Stomach (tissue), 4 donors: ENCODE data around the gene AUTS2.

Experiments
- CTCF ChIP-seq, 7 experiments: fragments of 450-650 bp in 4 of 7; fragments of 200-600 bp in 3 of 7; sonication (generic) in 3 of 7; IDR thresholded peaks; one replicate each; pipeline ENCODE4 v1.5.1; 2016 to 2019; ENCODE audit warnings: antibody characterized with exemption in 7 of 7, control low read depth in 2 of 7, mild to moderate bottlenecking in 1 of 7
- POLR2AphosphoS5 ChIP-seq, 3 donors: sonication (generic); formaldehyde crosslinking; IDR thresholded peaks; one replicate each; pipeline ENCODE4 v1.6.1; 2016; ENCODE audit warnings: antibody characterized with exemption in 3 of 3

GRCh38 chr7:70035955-70036354, 437.7 kb downstream of the AUTS2 start:
- TF ChIP-seq POLR2AphosphoS5 (IDR thresholded peaks at IDR 0.05), result no peak
- no peak for TF ChIP-seq CTCF (IDR thresholded peaks at IDR 0.05)
